ENCODE measurements around the gene CHST15.

CHST15 gene

GRCh38 chr10:124092860-124093773 lies at the start of gene CHST15:
Gene CHST15 (minus strand): TSS chr10:124093598. CDS start chr10:124046212, 47,386 bp downstream.
- DNase-seq (ENCODE audit: low read depth) = no peak

GRCh38 chr10:124142960-124143359 lies 49.6 kb upstream of the CHST15 start:
- DNase-seq (ENCODE audit: low read depth) = no peak

- DNase-seq (ENCODE audit: low read depth) = no peak
Observed at GRCh38 chr10:124142006-124142739, 48.8 kb upstream of the CHST15 start.

- no peak for DNase-seq (ENCODE audit: low read depth)
Observed at GRCh38 chr10:124138883-124139348, 45.5 kb upstream of the CHST15 start.

- DNase-seq (ENCODE audit: low read depth) = no peak
Observed at GRCh38 chr10:124138195-124138882, 44.9 kb upstream of the CHST15 start.

- no peak for DNase-seq (ENCODE audit: low read depth)
Observed at GRCh38 chr10:124134251-124134893, 41.0 kb upstream of the CHST15 start.

GRCh38 chr10:124132876-124133275 lies 39.5 kb upstream of the CHST15 start:
- no peak for DNase-seq (ENCODE audit: low read depth)

- DNase-seq (ENCODE audit: low read depth) = no peak
Observed at GRCh38 chr10:124132306-124132705, 38.9 kb upstream of the CHST15 start.

- DNase-seq (ENCODE audit: low read depth) = no peak
Observed at GRCh38 chr10:124131172-124131571, 37.8 kb upstream of the CHST15 start.

GRCh38 chr10:124130198-124130900 lies 37.0 kb upstream of the CHST15 start:
- DNase-seq (ENCODE audit: low read depth) = no peak

- no peak for DNase-seq (ENCODE audit: low read depth)
Observed at GRCh38 chr10:124129471-124129870, 36.1 kb upstream of the CHST15 start.

- no peak for DNase-seq (ENCODE audit: low read depth)
Observed at GRCh38 chr10:124128811-124129145, 35.4 kb upstream of the CHST15 start.

GRCh38 chr10:124127965-124128810 lies 34.8 kb upstream of the CHST15 start:
- DNase-seq (ENCODE audit: low read depth) = no peak

GRCh38 chr10:124127563-124127962 lies 34.2 kb upstream of the CHST15 start:
- DNase-seq (ENCODE audit: low read depth) = no peak

GRCh38 chr10:124126983-124127385 lies 33.6 kb upstream of the CHST15 start:
- no peak for DNase-seq (ENCODE audit: low read depth)

- DNase-seq (ENCODE audit: low read depth) = no peak
Observed at GRCh38 chr10:124126145-124126982, 33.0 kb upstream of the CHST15 start.

- DNase-seq (ENCODE audit: low read depth) = no peak
Observed at GRCh38 chr10:124125305-124126116, 32.1 kb upstream of the CHST15 start.

GRCh38 chr10:124124769-124125161 lies 31.4 kb upstream of the CHST15 start:
- no peak for DNase-seq (ENCODE audit: low read depth)

Measured in stimulated activated CD8-positive, alpha-beta memory T cell treated with anti-CD3 and anti-CD28 coated beads, Interleukin-12 subunit alpha, Interleukin-12 subunit beta, amount 100 ng/mL, for 4 hours (primary cell).